T-helper 17 cell (primary cell): Measurements from ENCODE around the gene LRRC1. TPM values are rescaled to one million over a fixed set of nuclear protein-coding genes. Genes with fewer than 3 reads are reported as not detected.

Experiments used
- ATAC-seq: fragments of 150-1000 bp; cut with Tn5 transposase; 2 replicates; pipeline ENCODE4 v1.10.0; 2021; ENCODE audit warnings: mild to moderate bottlenecking, moderate library complexity
- DNase-seq, 3 donors: peaks; one replicate each; pipeline versions ENCODE4 v3.0.0 to v3.0.0-alpha.2; 2020 to 2021
- H3K9me3 ChIP-seq: one replicate; pipeline ENCODE4 v1.7.0; 2013; ENCODE audit warnings: low read length, mild to moderate bottlenecking; ENCODE audit not compliant: control insufficient read depth, poor library complexity, severe bottlenecking
- H3K27ac Mint-ChIP-seq: one replicate; pipeline ENCODE4 v1.8.0; 2022; ENCODE audit warnings: mild to moderate bottlenecking, moderate library complexity, mixed read lengths
- H3K27me3 Mint-ChIP-seq: one replicate; pipeline ENCODE4 v1.8.0; 2022; ENCODE audit warnings: mixed read lengths
- H3K36me3 Mint-ChIP-seq: one replicate; pipeline ENCODE4 v1.8.0; 2022; ENCODE audit warnings: low read depth, mixed read lengths
- H3K4me1 Mint-ChIP-seq: one replicate; pipeline ENCODE4 v1.8.0; 2022; ENCODE audit warnings: mild to moderate bottlenecking, mixed read lengths
- H3K4me3 Mint-ChIP-seq: one replicate; pipeline ENCODE4 v1.8.0; 2022; ENCODE audit warnings: mild to moderate bottlenecking, moderate library complexity, mixed read lengths
- total RNA-seq, 4 donors: library from RNA in 2 of 4; stranded (reverse) in 2 of 4; gene quantifications; one replicate each; pipeline ENCODE4 v1.2.3 and lab custom pipeline; 2022 to 2026

The LRRC1 gene
- total RNA-seq, 2 donors from 2014 or later: 2.5 to 4.0 TPM

GRCh38 chr6:53962646-53963045 lies 167.8 kb downstream of the LRRC1 start:
- Mint-ChIP-seq H3K36me3 (no peaks in the 10 kb centered on the region), H3K27me3 (peaks cover 40% of the 10 kb centered on the region), H3K27ac (no peak overlapping the region), H3K4me1 (no peaks in the 10 kb centered on the region), H3K4me3 (no peak overlapping the region)
- no peak for ATAC-seq
- no peak for DNase-seq
- H3K9me3 ChIP-seq: no peaks in the 10 kb centered on the region

GRCh38 chr6:53967415-53967814 lies 172.6 kb downstream of the LRRC1 start:
- no peak overlapping the region for H3K4me3 Mint-ChIP-seq
- H3K9me3 ChIP-seq: no peaks in the 10 kb centered on the region
- H3K27ac Mint-ChIP-seq: no peak overlapping the region
- peaks cover 46% of the 10 kb centered on the region for H3K27me3 Mint-ChIP-seq
- DNase-seq: no peak
- ATAC-seq: no peak
- no peaks in the 10 kb centered on the region for H3K4me1 Mint-ChIP-seq
- peaks cover 4% of the 10 kb centered on the region for H3K36me3 Mint-ChIP-seq

Other genes starting within 250 kb of the LRRC1 start
- 10 to 100 TPM; 20.7 to 22.2 TPM for gene GCLC, start 249.9 kb upstream of the LRRC1 start, total RNA-seq
- gene KLHL31, start 129.2 kb upstream of the LRRC1 start, total RNA-seq: under 1 TPM in 1 of 2 donors, not detected in 1; 0.08 TPM